GM12874 (cell line): ENCODE results near the gene FUT2.

Source experiments
- CTCF ChIP-seq: IDR thresholded peaks from 2 replicates; pipeline ENCODE4 v1.5.1; 2011; ENCODE audit warnings: low read depth, mild to moderate bottlenecking, control low read depth, low read length, moderate library complexity; ENCODE audit not compliant: insufficient read depth

Gene FUT2

GRCh38 chr19:48719263-48720171 is 23.7 kb downstream of the FUT2 start, which contains the start of gene MAMSTR:
Gene MAMSTR (minus strand): TSS chr19:48719725. CDS start chr19:48719031, 694 bp downstream.
- TF ChIP-seq CTCF, result no peak

- TF ChIP-seq CTCF, result no peak
These were observed 24.5 kb downstream of the FUT2 start for GRCh38 chr19:48720251-48720612.

- no peak for TF ChIP-seq CTCF
These were observed 25.0 kb downstream of the FUT2 start for GRCh38 chr19:48720613-48721296.

GRCh38 chr19:48722196-48722708 is 26.5 kb downstream of the FUT2 start:
- no peak for TF ChIP-seq CTCF

- no peak for TF ChIP-seq CTCF
These were observed 29.3 kb downstream of the FUT2 start for GRCh38 chr19:48724796-48725753.

- no peak for TF ChIP-seq CTCF
These were observed 30.8 kb downstream of the FUT2 start for GRCh38 chr19:48726556-48726955.
